ENCODE data around the gene PPP1R13B.

The PPP1R13B gene

GRCh38 chr14:103753774-103754173 is 93.6 kb downstream of the PPP1R13B start:
- Histone ChIP-seq H3K4me3 (ENCODE audit: low read depth, low read length, poor library complexity, severe bottlenecking) (no peak overlapping the region), H3K4me2 (ENCODE audit: low read length) (no peak overlapping the region), H3K4me1 (ENCODE audit: insufficient read depth, low read length, severe bottlenecking) (peaks cover 25% of the 10 kb centered on the region), H3K27ac (ENCODE audit: low read depth, low read length, poor library complexity, severe bottlenecking) (no peak overlapping the region), H3K9me2 (ENCODE audit: low read depth, low read length) (no peaks in the 10 kb centered on the region), H4K20me1 (ENCODE audit: insufficient read depth, low read length) (no peaks in the 10 kb centered on the region), H3F3A (ENCODE audit: insufficient read depth, low read length) (no peaks in the 10 kb centered on the region; the same call in 1 of the 2 replicates), H3K36me3 (ENCODE audit: insufficient read depth, low read length) (peaks cover 4% of the 10 kb centered on the region; the same call in 1 of the 2 replicates), H3K79me2 (ENCODE audit: insufficient read depth, low read length) (no peaks in the 10 kb centered on the region), H3K27me3 (ENCODE audit: insufficient read depth, low read length) (no peaks in the 10 kb centered on the region), H2AFZ (ENCODE audit: low read length) (no peak overlapping the region), H3K9ac (ENCODE audit: low read length) (no peak overlapping the region), H3K9me3 (ENCODE audit: low read length) (no peaks in the 10 kb centered on the region)
- no peak for TF ChIP-seq CTCF (IDR thresholded peaks at IDR 0.05; ENCODE audit: low read length)
- TF ChIP-seq EZH2 (IDR thresholded peaks at IDR 0.05; ENCODE audit: borderline replicate concordance, low read length): no peak

DNA sequence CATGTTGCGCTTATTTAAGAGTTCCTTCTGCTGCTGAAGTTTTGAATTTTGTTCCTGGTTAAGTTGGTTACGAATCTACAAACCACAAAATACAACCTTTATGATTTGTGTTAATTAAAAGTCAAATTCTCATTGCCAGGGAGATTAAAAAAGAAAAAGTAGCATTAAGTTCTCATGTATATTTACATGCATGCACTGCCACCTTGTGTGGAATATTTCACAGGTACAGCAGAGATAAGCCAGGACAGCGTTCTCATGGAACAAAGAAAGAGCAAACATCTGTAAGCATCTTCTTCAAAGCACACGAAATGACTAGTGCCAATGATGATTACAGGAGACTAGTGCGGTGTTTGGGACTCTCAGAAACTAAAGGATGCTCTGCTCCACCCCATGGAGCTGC is 97.5 kb downstream of the PPP1R13B start:
- Histone ChIP-seq H3K4me3 (ENCODE audit: low read depth, low read length, poor library complexity, severe bottlenecking) (no peak overlapping the region), H2AFZ (ENCODE audit: low read length) (no peak overlapping the region), H4K20me1 (ENCODE audit: insufficient read depth, low read length) (no peaks in the 10 kb centered on the region), H3K9me2 (ENCODE audit: low read depth, low read length) (no peaks in the 10 kb centered on the region), H3K27me3 (ENCODE audit: insufficient read depth, low read length) (no peaks in the 10 kb centered on the region), H3K4me1 (ENCODE audit: insufficient read depth, low read length, severe bottlenecking) (peaks cover 22% of the 10 kb centered on the region), H3K9ac (ENCODE audit: low read length) (no peak overlapping the region), H3K36me3 (ENCODE audit: insufficient read depth, low read length) (peaks cover 4% of the 10 kb centered on the region; the same call in 1 of the 2 replicates), H3K9me3 (ENCODE audit: low read length) (no peaks in the 10 kb centered on the region), H3K79me2 (ENCODE audit: insufficient read depth, low read length) (no peaks in the 10 kb centered on the region), H3F3A (ENCODE audit: insufficient read depth, low read length) (no peaks in the 10 kb centered on the region; the same call in 1 of the 2 replicates), H3K4me2 (ENCODE audit: low read length) (no peak overlapping the region), H3K27ac (ENCODE audit: low read depth, low read length, poor library complexity, severe bottlenecking) (no peak overlapping the region)
- peak; percentile 65 for TF ChIP-seq CTCF (IDR thresholded peaks at IDR 0.05; ENCODE audit: low read length)
- TF ChIP-seq EZH2 (IDR thresholded peaks at IDR 0.05; ENCODE audit: borderline replicate concordance, low read length): no peak

GRCh38 chr14:103749452-103749851 is 97.9 kb downstream of the PPP1R13B start:
- H2AFZ ChIP-seq (ENCODE audit: low read length): no peak overlapping the region
- 0 out of 2 replicates have a peak overlapping the region, but pooled peaks have one; percentile 56 for H3K4me2 ChIP-seq (ENCODE audit: low read length)
- peaks cover 24% of the 10 kb centered on the region for H3K4me1 ChIP-seq (ENCODE audit: insufficient read depth, low read length, severe bottlenecking)
- H4K20me1 ChIP-seq (ENCODE audit: insufficient read depth, low read length): no peaks in the 10 kb centered on the region
- no peaks in the 10 kb centered on the region for H3K9me2 ChIP-seq (ENCODE audit: low read depth, low read length)
- no peaks in the 10 kb centered on the region for H3K27me3 ChIP-seq (ENCODE audit: insufficient read depth, low read length)
- peak overlapping the region; percentile 76 for H3K27ac ChIP-seq (ENCODE audit: low read depth, low read length, poor library complexity, severe bottlenecking)
- peaks cover 4% of the 10 kb centered on the region; the same call in 1 of the 2 replicates for H3K36me3 ChIP-seq (ENCODE audit: insufficient read depth, low read length)
- peak overlapping the region; percentile 64; the same call in 1 of the 2 replicates for H3K9ac ChIP-seq (ENCODE audit: low read length)
- TF ChIP-seq CTCF (IDR thresholded peaks at IDR 0.05; ENCODE audit: low read length) (no peak), EZH2 (IDR thresholded peaks at IDR 0.05; ENCODE audit: borderline replicate concordance, low read length) (no peak)
- no peaks in the 10 kb centered on the region for H3K79me2 ChIP-seq (ENCODE audit: insufficient read depth, low read length)
- no peaks in the 10 kb centered on the region for H3K9me3 ChIP-seq (ENCODE audit: low read length)
- H3K4me3 ChIP-seq (ENCODE audit: low read depth, low read length, poor library complexity, severe bottlenecking): no peak overlapping the region
- no peaks in the 10 kb centered on the region; the same call in 1 of the 2 replicates for H3F3A ChIP-seq (ENCODE audit: insufficient read depth, low read length)
